Measurements from ENCODE around the gene TCFL5.

TCFL5 gene

GRCh38 chr20:62814709-62815065 is 46.9 kb downstream of the TCFL5 start:
- DNase-seq (ENCODE audit: extremely low read depth, low read depth): no peak
- no peak for TF ChIP-seq CTCF (IDR thresholded peaks at IDR 0.05; ENCODE audit: low read depth, low read length)

GRCh38 chr20:62814060-62814708 is 47.4 kb downstream of the TCFL5 start:
- DNase-seq (ENCODE audit: extremely low read depth, low read depth): no peak
- TF ChIP-seq CTCF (IDR thresholded peaks at IDR 0.05; ENCODE audit: low read depth, low read length): no peak

- DNase-seq (ENCODE audit: extremely low read depth, low read depth): no peak
- TF ChIP-seq CTCF (IDR thresholded peaks at IDR 0.05; ENCODE audit: low read depth, low read length): no peak
Measured at GRCh38 chr20:62813588-62813987, 48.0 kb downstream of the TCFL5 start.

- no peak for TF ChIP-seq CTCF (IDR thresholded peaks at IDR 0.05; ENCODE audit: low read depth, low read length)
- DNase-seq (ENCODE audit: extremely low read depth, low read depth): no peak
Measured at GRCh38 chr20:62812907-62813200, 48.8 kb downstream of the TCFL5 start.

- no peak for DNase-seq (ENCODE audit: extremely low read depth, low read depth)
- no peak for TF ChIP-seq CTCF (IDR thresholded peaks at IDR 0.05; ENCODE audit: low read depth, low read length)
Measured at GRCh38 chr20:62812181-62812906, 49.3 kb downstream of the TCFL5 start.

GRCh38 chr20:62811720-62812119 is 49.9 kb downstream of the TCFL5 start:
- no peak for DNase-seq (ENCODE audit: extremely low read depth, low read depth)
- TF ChIP-seq CTCF (IDR thresholded peaks at IDR 0.05; ENCODE audit: low read depth, low read length): no peak

GRCh38 chr20:62811320-62811719 is 50.3 kb downstream of the TCFL5 start:
- no peak for DNase-seq (ENCODE audit: extremely low read depth, low read depth)
- no peak for TF ChIP-seq CTCF (IDR thresholded peaks at IDR 0.05; ENCODE audit: low read depth, low read length)
